Progenitor cell of endocrine pancreas (in vitro differentiated cells): ENCODE data around the gene KAT6B. TPM values are rescaled to one million over a fixed set of nuclear protein-coding genes. Genes with fewer than 3 reads are reported as not detected.
"Not testable (repeated sequence)": the region's sequence is repeated elsewhere in the genome, so short reads cannot be mapped to it uniquely, and the experiment has no call there.

Experiments
- DNase-seq: peaks from one replicate; pipeline ENCODE4 v3.0.0; 2021; ENCODE audit warnings: low spot score; ENCODE audit not compliant: unreplicated experiment
- H3K27ac Mint-ChIP-seq: 2 replicates; pipeline ENCODE4 v1.8.0; 2021; ENCODE audit warnings: mild to moderate bottlenecking, moderate library complexity, mixed read lengths
- H3K27me3 Mint-ChIP-seq: 2 replicates; pipeline ENCODE4 v1.8.0; 2021; ENCODE audit warnings: mixed read lengths
- H3K36me3 Mint-ChIP-seq: 2 replicates; pipeline ENCODE4 v1.8.0; 2022; ENCODE audit warnings: mixed read lengths; ENCODE audit not compliant: insufficient read depth
- H3K4me1 Mint-ChIP-seq: 2 replicates; pipeline ENCODE4 v1.8.0; 2021; ENCODE audit warnings: low read depth, mixed read lengths
- H3K4me3 Mint-ChIP-seq: 2 replicates; pipeline ENCODE4 v1.8.0; 2021; ENCODE audit warnings: low read depth, mild to moderate bottlenecking, moderate library complexity, mixed read lengths
- H3K9me3 Mint-ChIP-seq: 2 replicates; pipeline ENCODE4 v1.8.0; 2021; ENCODE audit warnings: low read depth, mixed read lengths
- total RNA-seq: library from RNA; stranded (reverse); gene quantifications from 2 replicates; pipeline ENCODE4 v1.2.1, GENCODE V29; 2021
- TF ChIP-seq, protein P1 (sequence below): fragments of 200-600 bp; sonication (generic); IDR thresholded peaks from one replicate; pipeline ENCODE4 v1.5.0; 2021; ENCODE audit warnings: antibody characterized with exemption, mild to moderate bottlenecking; ENCODE audit not compliant: unreplicated experiment

Gene KAT6B
- total RNA-seq, 1 donor from 2014 or later: 75.4 TPM

DNA sequence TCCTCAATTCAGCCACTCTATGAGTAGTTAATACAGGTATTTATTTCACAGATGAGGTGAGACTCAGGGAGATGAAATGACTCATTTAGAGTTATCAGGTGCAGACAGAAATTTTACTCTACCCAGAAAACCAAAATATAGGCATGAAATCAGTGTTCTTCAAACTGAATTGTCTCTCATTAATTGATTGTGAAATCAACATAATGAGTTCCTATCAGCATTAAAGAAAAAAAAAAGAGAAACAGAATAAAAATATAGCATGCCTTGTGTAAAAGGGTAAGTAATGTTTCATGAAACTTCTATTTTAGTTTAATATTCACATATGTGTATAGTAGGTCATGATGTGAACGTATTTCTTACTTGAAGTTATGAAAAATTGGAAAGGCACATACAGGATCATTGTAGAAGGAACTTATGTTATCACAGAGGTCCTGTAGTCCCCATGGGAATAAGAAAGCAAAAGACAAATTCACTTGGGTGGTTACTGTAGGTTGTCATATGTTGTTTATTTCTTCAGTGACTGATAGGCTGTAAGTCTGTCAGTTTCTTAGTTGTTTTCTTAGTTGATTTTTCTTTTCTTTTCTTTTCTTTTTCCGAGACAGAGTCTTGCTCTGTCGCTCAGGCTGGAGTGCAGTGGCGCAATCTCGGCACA is 47.5 kb downstream of the KAT6B start:
- TF ChIP-seq, protein P1, sequence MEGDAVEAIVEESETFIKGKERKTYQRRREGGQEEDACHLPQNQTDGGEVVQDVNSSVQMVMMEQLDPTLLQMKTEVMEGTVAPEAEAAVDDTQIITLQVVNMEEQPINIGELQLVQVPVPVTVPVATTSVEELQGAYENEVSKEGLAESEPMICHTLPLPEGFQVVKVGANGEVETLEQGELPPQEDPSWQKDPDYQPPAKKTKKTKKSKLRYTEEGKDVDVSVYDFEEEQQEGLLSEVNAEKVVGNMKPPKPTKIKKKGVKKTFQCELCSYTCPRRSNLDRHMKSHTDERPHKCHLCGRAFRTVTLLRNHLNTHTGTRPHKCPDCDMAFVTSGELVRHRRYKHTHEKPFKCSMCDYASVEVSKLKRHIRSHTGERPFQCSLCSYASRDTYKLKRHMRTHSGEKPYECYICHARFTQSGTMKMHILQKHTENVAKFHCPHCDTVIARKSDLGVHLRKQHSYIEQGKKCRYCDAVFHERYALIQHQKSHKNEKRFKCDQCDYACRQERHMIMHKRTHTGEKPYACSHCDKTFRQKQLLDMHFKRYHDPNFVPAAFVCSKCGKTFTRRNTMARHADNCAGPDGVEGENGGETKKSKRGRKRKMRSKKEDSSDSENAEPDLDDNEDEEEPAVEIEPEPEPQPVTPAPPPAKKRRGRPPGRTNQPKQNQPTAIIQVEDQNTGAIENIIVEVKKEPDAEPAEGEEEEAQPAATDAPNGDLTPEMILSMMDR: no peak
- Mint-ChIP-seq H3K36me3 (no peaks in the 10 kb centered on the region), H3K27ac (no peak overlapping the region), H3K9me3 (no peaks in the 10 kb centered on the region), H3K4me3 (no peak overlapping the region), H3K27me3 (peaks cover 3% of the 10 kb centered on the region), H3K4me1 (peaks cover 17% of the 10 kb centered on the region)
- no peak for DNase-seq

- H3K36me3 Mint-ChIP-seq: no peaks in the 10 kb centered on the region
- H3K4me3 Mint-ChIP-seq: no peak overlapping the region
- TF ChIP-seq, protein P1: no peak
- peaks cover 3% of the 10 kb centered on the region for H3K27me3 Mint-ChIP-seq
- H3K9me3 Mint-ChIP-seq: no peaks in the 10 kb centered on the region
- H3K27ac Mint-ChIP-seq: no peak overlapping the region
- no peak for DNase-seq
- H3K4me1 Mint-ChIP-seq: peaks cover 17% of the 10 kb centered on the region
Measured at GRCh38 chr10:74874649-74875048, 48.2 kb downstream of the KAT6B start.

GRCh38 chr10:74875068-74875467 is 48.7 kb downstream of the KAT6B start:
- DNase-seq: no peak
- Mint-ChIP-seq H3K36me3 (no peaks in the 10 kb centered on the region), H3K4me3 (no peak overlapping the region), H3K9me3 (no peaks in the 10 kb centered on the region), H3K27me3 (peaks cover 3% of the 10 kb centered on the region), H3K4me1 (peaks cover 17% of the 10 kb centered on the region), H3K27ac (no peak overlapping the region)
- TF ChIP-seq, protein P1: no peak

DNA sequence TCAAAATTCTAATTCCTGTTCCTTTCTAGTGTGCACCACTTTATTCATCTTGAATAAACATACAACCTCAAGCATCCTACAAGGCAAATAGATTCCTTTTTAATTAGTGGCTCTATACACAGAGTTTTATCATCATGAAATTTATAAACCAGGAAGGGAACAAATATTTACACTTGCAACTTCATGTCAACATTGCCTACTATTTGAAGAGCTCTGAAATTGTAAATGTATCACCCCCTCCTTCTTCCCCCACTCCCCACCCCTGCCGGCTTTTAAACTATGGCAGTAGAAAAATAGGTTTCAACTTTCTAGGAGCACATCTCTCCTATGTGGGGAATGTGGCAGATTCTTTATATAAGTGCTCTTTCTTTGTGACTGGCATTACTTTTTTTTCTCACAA is 49.6 kb downstream of the KAT6B start:
- H3K27ac Mint-ChIP-seq: peak overlapping the region; percentile 19
- peaks cover 17% of the 10 kb centered on the region for H3K4me1 Mint-ChIP-seq
- TF ChIP-seq, protein P1: no peak
- no peak for DNase-seq
- H3K4me3 Mint-ChIP-seq: peak overlapping the region; percentile 16
- peaks cover 3% of the 10 kb centered on the region for H3K27me3 Mint-ChIP-seq
- no peaks in the 10 kb centered on the region for H3K36me3 Mint-ChIP-seq
- H3K9me3 Mint-ChIP-seq: no peaks in the 10 kb centered on the region

DNA sequence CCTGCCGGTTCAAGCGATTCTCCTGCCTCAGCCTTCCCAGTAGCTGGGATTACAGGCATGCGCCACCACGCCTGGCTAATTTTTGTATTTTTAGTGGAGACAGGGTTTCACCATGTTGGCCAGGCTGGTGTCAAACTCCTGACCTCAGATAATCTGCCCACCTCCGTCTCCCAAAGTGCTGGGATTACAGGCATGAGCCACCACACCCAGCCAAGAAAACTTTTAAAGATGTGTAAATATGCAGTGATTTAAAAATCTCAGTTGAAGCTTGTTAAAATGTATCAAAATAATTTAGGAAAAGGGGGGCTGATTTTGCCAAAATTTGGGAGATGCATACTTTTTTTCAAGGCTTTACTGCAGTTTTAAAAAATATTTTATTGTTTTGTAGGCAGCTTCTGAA is 50.7 kb downstream of the KAT6B start:
- H3K27me3 Mint-ChIP-seq, H3K36me3 Mint-ChIP-seq, H3K4me3 Mint-ChIP-seq, DNase-seq, H3K27ac Mint-ChIP-seq, H3K9me3 Mint-ChIP-seq: not testable (repeated sequence)
- H3K4me1 Mint-ChIP-seq: peaks cover 19% of the 10 kb centered on the region

- Mint-ChIP-seq H3K36me3 (no peaks in the 10 kb centered on the region), H3K4me1 (peaks cover 24% of the 10 kb centered on the region), H3K4me3 (no peak overlapping the region), H3K9me3 (no peaks in the 10 kb centered on the region), H3K27me3 (peaks cover 3% of the 10 kb centered on the region), H3K27ac (no peak overlapping the region)
- DNase-seq: no peak
- TF ChIP-seq, protein P1: no peak
Measured at GRCh38 chr10:74877898-74878297, 51.5 kb downstream of the KAT6B start.
